ENCODE data around the gene ZFAND3.

ZFAND3 gene

DNA sequence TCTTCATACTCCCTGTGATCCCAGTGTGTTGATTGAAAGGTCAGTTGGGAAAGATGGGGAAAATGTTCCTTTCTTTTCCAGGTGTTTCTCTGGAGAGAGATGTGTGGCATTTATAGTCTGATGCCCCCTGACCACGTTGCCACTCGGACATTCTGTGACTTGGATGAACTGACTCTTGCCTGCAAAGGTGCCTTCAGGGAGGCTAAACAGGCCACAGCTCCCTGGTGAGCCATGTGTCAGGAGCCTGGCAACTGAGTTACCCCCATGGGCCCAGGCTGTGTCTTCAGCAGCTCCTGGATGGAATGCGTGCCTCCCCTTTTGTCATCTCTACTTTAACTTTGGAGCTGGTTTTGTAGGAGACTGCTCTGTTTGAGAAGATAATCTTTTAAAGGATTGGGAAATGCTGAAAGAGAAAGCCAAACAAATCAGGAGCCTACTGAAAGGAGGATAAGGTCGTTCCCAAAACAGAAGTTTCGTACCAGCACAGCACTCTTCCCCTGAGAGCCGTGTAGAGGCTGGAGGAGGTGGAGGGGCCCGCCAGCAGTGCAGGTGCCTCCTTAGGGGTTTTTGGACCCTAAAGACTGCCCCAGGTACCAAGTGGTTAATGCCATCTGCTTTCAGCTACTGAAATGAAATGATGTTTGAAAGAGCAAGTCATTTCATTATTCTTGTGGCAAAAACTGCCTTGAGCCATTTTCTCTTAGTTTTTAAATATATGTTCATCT is 322.8 kb downstream of the ZFAND3 start:
- DNase-seq, result no peak

DNA sequence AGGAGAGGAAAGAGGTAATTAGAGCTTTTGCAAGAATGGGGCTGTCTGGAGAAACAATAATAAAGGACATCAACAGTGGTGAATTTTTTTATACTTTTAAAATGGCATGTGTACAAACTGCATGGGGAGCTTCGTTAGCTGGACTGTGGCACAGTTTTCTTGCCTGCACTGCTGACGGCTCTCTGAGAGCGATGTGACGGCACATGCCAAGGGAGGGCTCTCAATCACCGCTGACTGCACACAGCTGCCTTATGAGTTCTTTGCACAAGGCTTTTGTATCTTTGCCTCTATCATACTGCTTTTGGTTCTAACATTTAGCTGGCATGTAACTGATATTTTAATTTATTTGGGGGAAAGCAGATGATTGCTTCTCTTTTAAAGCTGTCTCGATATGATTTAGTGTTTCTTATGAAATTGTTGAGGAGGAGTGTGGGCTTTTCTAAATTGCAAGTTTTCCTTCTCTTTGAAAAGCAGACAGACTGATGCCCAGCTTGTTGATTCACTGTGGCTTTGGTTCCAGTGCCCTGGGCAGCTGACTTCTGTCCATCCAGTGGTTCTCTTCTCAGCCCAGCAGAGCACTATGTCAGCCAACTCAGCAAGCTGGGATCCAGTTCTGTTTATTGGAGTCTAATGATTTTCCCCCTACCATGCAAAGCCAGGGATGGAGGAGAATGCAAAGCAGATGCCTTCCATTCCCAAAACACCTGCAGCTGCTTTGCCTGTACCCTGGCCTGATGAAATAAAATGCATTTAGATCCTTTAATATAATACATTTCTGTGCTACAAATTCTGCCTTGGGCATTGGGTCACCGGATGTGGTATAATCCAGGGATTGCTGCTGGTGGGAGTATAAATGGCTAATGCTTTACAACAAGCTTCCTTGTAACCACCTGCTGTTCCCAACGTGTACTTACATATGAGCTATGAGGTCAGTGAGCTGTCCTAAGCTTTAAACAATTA is 323.9 kb downstream of the ZFAND3 start:
- no peak for DNase-seq

DNA sequence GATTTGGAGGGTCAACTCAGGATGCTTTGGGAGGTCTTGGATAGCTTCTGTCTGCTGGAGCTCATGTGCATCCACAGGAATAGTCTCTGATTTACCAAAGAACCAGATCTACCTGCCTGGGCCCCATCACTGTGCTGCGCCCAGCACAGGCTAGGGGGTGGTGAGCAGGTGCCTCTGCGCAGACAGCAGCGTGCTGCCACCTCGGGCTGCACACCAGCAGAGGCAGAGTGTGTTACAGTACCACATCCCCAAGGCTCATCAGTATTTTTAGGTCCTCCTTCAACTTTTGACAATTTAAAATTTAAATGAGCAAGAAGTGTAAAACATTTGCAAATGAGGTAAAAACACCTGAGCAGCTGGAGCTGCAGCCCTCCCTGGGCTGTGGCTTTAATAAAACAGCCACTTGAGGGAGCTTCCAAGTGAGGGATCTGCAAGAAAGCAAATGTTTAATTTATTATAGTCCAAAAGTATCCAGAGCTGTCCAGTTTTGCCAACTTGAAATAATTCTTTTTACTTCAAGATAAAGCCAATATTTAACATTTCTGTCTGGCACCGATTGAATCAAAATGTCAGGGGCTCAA is 324.9 kb downstream of the ZFAND3 start:
- no peak for DNase-seq

DNA sequence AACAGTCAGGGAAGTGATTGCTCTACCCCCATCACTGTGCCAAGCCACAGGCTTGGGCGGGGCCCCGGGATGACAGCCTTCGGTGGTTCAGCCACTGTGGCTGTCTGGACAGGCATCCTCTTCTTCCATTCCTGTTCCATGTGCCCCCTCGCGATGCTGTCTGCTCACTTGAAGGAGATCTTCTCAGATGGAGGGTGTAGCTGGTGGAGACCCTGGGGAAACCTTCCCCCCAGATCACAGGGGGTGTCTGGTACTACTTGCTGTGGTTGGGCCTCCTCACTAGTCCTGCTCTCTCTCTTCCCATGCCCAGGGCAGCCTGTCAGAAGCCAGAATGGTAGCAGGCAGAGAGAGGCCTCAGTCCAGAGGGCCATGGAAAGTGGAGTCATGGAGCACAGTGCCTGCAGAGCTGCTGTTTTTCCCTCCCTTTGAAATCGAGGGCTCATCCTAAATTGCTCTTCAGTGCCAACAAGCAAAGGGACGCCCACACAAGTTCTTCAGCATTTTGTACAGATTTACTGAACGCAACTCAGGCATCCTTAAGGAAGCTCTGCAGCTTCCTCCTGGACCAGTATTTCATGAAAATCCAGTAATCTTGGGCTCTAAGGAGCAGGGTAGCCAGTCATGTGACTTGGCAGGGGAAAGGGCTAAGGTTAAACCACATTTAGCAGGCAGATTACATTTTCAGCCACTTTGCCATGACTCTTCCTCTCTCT is 326.6 kb downstream of the ZFAND3 start:
- no peak for DNase-seq

DNA sequence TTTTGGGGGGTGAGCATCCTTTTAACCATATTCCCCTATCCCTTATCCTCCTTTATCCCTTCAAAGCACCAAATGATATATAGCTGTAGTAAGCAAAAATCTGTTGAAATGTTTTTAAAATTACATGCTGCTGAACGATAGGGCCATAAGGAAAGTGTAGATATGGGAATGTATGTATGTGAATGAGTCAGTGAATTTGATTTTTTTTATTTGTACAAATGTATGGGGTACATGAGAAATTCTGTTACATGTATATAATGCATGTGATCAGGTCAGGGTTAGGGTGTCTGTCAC is 327.2 kb downstream of the ZFAND3 start:
- no peak for DNase-seq

DNA sequence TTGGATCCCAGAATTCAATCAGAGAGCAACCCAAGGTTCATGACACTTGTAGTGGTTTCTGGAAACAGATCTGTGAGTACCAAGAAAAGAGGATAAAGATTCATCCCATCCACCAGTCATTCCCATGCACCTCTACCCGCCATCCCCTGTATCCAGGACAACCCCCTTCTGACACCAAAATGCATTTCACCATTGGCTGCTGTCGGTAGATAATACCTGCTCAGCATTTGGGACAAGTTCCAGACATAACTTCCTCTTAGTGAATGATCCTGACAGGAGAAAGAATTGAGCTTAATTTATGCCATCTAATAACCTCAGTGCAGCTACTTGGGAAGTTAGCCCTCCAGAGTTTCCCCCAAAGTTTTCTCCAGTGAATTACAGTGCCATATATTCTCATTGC is 329.1 kb downstream of the ZFAND3 start:
- DNase-seq, result no peak

DNA sequence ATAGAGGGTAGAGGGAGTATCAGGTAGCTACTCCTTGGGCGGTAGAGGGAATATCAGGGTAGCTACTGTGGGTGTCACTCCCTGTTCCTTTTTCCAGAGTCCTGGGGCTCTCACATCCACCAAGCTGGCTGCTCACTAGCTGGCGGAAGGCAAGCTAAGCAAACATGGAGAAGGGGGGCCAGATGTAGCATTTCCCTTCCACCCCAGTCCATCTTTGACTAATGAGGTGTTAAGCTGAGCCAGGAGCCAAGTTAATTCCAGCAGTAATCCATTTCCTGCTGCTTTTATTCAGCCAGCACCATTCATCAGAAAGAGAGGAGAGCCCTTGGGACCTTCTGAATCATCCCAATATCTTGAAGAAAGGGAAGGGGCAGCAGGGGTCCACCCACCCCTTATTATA is 330.0 kb downstream of the ZFAND3 start:
- no peak for DNase-seq

DNA sequence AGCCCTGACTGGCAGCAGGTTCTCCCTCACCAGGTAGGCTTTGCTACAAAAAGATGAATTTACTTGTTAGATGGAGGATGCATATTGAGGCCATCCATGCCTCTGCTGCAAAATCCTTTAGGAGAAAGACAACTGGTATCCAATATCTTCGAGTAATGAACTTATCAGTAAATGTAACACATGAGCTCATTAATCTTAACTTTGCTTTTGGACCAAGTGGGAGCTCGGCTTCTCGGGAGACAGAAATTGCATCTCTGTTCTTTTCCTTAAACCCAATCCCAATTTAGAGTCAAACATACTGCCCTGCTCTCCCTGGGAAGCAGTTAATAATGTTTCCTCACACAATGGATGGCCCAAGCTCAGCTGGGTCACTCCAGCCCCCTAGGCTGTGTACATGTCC is 330.5 kb downstream of the ZFAND3 start:
- DNase-seq, result no peak

DNA sequence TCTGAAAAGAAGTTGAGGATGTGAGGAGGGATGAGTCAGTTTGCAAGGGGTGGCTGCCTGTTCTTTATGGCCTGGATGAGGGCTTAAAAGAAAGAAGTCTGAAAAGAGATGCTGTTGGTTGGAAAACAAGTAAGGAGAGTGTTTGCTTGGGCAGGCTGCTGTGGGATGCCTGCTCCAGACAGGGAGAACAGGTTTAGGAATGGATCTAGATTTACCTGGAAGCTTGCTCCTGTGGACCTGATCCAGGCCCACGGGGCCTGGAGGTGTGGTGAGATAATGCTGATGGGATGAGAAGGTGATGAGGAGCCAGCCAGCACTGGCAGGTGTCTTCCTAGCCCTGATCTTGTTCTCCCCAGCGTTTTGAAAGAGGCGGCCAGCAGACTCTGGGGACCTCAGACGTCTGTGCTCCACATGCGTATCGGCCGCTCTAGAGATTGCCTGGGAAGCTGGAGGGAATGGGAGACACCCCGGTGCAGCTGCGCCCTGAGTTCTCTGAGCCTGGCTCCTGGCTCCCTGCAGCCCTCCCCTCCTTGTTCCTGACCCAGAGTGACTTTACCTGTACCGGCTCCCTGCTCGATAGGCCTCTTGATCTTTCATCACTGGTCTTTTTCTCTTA is 331.3 kb downstream of the ZFAND3 start:
- DNase-seq, result no peak

DNA sequence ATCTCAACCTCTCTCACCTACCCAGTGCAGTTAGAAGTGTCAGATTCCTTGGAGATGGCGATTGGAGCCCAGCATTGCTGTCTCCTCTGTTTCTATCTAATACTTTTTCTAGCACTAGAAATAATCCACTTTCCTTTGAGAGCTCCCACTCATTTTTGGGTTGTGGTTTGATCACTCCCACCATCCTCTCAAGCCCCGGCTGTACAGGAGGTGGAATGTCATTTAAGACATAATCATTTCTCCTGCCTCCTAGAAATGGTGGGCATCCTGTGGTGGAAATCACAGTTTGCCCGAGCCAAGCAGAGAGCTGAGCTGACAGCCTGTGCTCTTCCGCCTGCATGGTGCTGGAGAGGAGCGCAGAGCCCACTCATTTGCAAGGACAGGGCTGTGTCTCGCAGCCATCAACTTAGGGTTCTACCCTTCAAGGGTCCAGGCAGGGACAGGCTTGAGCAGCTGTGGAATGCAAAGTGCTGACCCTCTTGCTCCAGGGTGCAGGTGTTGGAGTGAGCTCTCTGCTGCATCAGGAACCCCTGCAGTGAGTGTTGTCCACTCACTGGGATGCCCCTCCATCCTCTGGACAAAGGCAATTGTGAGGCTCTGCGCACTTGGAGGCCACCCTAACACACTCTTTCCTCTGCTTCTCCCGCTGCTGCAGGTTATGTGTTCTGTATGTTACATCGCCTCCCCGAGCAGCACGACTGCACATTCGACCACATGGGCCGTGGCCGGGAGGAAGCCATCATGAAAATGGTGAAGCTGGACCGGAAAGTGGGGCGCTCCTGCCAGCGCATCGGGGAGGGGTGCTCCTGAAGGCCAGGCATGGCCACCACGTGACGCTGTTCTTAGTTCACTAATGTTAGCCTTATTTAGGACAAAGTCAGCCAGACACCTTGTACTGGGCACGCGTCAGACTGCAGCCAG is 332.3 kb downstream of the ZFAND3 start:
- no peak for DNase-seq

DNA sequence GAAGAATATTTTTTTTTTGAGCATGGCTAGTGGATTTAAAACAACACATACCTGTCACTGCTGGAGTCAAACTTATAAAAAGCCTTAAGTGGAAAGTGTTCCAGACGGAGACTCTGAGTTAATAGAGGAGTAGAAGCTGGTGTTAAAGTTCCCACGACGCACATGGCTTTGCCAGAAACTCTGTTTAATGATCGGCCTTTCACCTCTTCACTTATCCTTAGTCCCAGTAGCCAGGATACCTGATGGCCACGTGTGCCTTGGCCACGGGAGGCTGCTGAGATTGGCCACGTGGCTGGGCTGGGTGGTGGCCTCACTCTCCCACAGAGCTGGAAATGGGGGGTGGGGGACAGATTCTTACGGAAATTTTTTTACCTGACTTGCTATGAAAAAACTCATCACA is 333.1 kb downstream of the ZFAND3 start:
- DNase-seq, result no peak

DNA sequence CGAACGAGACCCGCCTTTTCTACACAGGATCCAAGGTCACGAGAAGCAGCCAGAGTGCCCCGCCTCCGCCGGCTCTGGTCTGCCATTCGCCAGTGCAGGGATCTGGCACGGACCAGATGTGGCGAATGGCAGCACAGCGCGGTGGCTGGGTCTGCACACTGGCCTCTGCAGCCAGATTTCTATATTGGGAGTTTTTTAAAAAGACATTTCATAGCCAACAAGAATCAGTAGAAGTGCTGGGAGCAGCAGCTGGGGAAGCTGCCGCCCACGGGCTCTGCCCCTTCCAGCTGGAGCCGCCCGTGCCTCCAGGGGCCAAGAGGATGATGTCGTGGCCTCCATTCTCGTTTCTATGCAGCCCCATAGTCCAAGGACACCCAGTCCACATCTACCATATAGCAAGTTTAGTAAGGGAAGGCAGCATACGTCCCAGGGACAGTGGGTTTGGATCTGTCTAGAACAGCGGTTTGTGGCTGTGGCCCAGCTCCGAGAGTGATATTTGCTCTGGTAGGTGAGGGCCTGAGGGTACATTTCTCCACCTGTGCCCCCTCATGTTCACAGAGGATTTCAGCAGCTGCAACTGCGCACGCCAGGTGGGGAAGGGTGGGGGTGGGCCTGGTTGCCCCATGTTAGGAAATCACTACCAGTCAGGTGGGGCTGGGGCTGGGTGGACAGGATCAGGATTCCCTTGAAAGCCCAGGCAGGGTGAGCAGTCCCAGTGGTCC is 333.7 kb downstream of the ZFAND3 start:
- DNase-seq, result no peak

DNA sequence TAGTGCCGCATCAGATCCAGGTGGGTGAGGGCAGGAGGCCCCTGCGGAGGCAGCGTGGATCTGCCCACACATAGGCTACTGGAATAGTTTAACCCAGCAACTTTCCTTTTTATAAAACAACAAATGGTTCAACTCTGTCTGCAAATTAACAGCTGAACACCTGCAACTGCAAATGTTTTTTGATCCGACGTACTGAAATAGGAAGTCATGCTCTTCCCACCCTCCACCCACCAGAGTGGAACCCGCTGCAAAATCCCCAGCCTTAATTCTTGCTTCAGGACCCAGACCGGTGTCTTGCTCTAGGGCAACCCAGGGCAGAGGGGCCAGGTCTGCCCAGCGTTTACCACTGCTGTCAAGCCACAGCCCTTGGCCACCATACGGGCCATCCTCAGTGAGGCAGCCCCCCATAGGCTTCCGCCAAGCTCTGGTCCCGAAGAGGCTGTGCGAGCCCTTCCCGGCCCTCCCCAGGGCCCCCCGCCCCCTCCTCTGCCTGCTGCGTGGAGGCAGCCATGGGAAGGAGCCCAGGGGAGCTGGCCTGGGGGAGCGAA is 334.3 kb downstream of the ZFAND3 start:
- no peak for DNase-seq

DNA sequence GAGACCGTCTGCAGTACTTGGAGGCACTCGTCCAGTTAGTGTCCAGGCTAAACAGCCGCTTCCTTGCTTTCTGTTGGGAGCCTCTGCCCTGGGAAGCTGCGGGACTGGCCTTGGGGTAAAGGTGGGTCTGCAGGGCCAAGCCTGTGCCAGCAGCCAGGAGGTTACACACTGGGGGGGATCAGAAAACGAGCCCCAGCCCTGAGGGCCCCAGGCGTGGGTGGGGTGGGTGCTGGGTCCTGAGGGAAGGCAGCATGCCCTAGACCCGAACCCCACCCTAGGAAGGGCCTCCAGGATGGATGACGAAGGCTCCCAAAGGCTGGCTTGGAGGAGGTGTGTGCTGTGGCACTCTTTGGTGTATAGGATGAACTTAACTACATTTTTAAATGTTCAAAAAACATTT is 335.2 kb downstream of the ZFAND3 start:
- no peak for DNase-seq

DNA sequence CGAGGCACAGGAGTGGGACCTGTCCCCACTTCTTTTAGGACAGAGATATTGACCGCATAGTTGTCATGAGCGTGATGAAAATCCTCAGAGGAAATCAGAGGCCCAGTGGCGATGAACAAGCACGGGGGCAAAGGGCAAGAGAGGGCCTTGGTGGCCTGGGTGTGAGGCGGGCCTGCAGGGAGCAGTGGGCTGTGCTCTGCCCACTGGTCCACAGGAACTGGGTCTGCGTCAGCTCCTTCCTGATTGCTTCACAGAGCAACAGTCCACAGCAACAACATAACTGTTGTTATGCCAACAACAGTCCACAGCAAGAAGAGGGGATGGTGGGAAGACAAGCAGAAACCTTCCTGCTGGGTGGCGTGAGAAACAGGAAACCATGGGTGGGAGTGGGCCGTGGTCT is 335.6 kb downstream of the ZFAND3 start:
- no peak for DNase-seq

DNA sequence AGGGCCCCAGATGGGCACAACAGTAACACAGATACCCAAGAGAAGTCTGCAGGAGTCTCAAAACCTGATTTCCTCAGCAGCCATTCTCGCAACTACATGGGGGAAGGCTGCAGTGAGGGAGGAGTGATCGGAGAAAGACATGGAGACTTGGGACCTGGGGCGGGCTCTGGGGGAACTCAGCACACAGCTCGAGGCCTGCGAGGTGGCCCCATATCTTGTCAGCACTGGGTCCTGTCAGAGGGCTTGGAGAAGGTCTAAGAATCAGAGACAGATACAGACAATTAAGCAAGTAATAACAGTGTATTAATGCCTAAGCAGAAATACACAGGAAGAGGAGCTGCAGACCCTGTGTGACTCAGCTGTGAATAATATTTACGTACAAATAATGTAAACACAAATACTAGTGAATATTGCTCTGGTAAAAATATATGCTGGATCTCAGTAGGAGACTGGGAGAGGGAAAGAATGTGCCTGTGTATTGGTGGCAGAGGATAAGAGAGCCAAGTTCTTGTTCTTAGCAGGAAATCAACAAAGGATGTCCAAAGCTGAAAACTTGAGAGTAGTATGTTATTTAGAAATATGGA is 336.2 kb downstream of the ZFAND3 start:
- no peak for DNase-seq

DNA sequence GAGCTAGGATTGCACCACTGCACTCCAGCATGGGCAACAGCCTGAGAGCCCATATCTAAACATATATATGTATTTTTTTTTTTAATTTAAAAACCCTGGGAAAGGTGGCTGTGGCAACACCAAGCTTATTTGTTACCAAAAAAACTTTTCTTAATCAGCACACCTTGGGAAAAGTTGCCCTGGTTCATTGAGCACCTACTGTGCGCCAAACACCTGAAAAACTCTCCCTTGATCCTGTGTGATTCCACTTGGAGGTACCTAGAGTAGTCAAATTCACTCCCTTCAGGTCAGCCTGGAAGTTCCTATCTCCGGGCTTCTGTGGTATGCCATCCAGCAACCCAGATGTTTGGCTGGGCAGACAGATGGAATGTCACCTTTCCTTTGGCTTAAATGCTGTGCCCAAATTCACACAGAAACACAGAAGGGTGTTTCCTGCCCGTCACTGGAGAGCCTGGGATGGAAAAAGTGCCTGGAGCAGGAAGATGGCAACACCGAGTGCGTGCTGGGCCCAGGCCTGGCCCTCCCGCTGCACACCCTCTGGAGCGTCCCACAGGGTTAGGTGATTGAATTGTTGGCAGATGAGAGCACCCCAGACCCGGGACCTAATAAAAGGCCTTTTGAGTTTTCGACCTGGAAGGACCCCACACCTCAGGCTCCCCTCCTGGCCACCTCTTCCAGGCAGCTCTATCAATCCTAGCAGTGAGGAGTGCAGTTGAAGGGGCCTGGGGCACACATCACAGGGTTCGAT is 337.5 kb downstream of the ZFAND3 start:
- DNase-seq, result no peak

DNA sequence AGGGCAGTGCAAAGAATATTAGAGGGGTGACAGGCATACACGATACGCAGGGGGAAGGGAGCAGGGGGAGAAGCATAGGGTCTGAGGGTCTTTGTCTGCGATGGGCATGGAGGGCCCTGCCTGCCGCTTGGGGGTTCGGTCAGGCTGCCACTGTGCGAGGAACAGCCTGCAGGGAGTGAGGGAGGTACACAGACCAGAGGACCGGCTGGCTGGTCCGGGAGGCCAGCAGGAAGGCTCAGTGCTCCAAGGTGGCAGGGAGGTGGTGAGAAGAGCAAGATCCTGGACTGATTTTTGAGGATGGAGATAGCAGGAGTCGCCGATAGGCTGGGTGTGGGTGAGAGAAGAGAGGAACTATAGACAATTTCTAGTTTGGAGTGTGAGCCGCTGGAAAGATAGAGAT is 338.4 kb downstream of the ZFAND3 start:
- DNase-seq, result no peak

DNA sequence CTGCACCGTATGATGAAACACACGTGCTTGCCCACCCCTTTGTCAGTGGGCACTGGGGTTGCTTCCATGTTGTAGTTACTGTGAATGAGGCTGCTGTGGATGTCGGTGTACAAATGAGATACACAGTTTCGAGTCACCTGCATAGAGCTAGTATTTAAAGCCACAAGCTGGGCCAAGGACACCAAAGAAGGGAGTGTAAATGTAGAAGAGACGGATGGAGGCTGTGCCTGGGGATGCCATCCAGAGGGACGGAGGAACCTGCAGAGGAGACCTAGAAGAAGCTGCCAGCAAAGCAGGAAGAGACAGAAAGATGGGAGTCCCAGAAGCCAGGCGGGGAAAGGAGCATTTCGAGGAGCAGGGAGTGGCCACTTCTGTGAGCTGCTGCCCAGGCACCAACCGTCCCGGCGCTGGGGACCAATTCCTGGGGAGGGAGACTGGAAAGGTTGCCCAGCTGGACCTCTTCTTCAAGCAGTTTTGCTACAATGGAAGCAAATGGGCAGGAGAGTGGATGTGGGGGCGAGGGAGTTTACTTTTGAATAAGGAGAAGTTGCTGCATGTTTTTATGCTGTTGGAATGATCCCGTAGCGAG is 339.3 kb downstream of the ZFAND3 start:
- no peak for DNase-seq

All from NCI-H2107 (cell line).